Stimulated activated CD8-positive, alpha-beta memory T cell treated with anti-CD3 and anti-CD28 coated beads, Interleukin-7, amount 100 ng/mL, for 24 hours (primary cell): Measurements from ENCODE around the gene TBC1D5.
"Not testable (repeated sequence)": the region's sequence is repeated elsewhere in the genome, so short reads cannot be mapped to it uniquely, and the experiment has no call there.

Experiments
- DNase-seq: peaks from one replicate; pipeline ENCODE4 v3.0.0-alpha.2; 2020; ENCODE audit warnings: low read depth

TBC1D5 gene, protein sequence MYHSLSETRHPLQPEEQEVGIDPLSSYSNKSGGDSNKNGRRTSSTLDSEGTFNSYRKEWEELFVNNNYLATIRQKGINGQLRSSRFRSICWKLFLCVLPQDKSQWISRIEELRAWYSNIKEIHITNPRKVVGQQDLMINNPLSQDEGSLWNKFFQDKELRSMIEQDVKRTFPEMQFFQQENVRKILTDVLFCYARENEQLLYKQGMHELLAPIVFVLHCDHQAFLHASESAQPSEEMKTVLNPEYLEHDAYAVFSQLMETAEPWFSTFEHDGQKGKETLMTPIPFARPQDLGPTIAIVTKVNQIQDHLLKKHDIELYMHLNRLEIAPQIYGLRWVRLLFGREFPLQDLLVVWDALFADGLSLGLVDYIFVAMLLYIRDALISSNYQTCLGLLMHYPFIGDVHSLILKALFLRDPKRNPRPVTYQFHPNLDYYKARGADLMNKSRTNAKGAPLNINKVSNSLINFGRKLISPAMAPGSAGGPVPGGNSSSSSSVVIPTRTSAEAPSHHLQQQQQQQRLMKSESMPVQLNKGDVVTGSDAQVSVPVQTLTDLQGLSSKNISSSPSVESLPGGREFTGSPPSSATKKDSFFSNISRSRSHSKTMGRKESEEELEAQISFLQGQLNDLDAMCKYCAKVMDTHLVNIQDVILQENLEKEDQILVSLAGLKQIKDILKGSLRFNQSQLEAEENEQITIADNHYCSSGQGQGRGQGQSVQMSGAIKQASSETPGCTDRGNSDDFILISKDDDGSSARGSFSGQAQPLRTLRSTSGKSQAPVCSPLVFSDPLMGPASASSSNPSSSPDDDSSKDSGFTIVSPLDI

DNA sequence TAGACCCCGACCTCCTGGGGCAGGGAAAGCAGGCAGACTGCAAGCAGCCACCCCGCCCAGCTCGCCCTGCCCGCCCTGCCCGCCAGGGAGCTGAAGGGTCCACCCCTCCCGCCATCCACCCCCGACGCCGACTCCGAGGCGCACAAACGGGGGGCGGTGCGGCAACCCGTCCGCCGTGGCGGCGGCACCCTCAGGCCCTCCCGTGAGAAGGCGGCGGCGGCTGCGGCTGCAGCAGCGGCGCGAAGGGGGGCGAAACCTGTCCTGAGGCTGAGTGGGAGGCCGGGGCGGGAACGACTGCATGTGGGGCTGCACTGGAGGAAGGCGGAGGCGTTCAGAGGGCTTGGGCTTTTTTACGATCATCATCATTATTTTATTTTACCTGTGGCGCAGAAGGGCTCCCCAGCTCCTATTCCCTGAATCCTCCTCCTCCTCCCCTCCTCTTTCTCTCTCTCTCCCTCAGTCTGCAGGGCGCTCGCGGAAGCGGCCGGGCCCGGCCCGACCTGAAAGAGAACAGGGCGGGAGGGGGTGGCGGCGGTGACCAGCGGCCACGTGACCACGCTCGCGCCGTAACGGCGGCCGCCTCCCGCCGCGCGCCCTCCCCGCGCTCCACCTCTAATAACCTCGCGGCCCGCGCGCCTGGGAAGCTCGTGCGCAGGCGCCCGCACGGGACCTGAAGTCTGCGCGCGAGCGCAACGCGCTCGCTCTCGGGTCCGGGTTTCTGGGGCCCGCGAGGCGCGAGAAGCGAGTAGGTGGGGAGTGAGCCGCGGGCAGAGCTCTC lies at the start of gene TBC1D5:
Gene TBC1D5, minus strand, starts transcription at position 530 of the 778 bp plus-strand sequence. CDS start 234,061 bp downstream, outside the sequence.
- DNase-seq: peak; percentile 80

DNA sequence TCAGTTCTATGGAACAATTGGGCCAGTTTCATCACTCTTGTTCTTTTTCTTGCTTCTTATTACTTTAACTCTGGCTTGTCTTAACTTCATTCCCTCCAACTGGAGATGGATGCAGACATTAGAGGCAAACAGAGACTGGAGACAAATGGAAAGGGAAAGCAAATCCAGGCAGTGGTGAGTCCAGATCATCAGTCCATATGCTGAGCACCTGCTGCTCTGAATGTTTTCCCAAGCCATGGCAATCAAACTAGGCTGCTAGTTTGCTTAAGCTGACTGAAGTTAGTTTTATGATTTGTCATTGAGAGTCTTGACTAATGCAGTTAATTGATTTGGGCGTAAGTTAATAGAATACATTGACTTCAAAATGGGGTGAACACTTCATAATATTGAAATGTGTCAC lies 41.0 kb upstream of the TBC1D5 start:
- no peak for DNase-seq

DNA sequence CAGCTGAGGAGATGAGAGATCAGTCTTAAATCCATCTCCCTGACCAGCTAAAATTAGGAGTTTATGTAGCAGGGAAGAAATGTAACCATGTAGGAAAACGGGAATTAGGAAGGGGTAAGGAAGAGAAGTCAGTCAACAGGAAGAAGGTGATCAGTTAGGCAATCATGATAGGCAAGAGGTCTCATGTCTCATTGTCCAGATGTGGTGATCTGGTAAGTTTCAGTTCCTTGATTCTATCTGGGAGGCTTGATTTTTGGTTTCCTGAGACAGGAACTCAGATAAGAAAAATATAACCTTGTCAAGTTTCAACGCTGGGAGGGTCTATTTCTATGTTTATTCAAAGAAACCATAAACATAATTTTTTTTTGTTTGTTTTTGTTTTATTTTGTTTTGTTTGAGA lies 40.3 kb upstream of the TBC1D5 start:
- no peak for DNase-seq

DNA sequence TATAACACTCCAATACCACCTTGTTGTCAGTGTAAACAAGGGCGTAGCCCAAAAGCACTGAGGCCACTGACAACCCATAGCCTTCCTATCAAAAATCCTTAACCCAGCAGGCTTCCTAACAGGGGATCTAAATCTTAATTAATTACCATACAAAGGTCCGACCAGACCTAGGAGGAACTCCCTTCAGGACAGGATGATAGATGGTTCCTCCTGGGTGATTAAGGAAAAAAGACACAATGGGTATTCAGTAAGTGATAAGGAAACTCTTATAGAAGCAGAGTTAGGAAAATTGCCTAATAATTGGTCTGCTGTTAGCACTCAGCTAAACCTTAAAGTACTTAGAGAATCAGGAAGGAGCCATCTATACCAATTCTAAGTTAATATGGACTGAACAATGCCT lies 37.9 kb upstream of the TBC1D5 start:
- DNase-seq: not testable (repeated sequence)

DNA sequence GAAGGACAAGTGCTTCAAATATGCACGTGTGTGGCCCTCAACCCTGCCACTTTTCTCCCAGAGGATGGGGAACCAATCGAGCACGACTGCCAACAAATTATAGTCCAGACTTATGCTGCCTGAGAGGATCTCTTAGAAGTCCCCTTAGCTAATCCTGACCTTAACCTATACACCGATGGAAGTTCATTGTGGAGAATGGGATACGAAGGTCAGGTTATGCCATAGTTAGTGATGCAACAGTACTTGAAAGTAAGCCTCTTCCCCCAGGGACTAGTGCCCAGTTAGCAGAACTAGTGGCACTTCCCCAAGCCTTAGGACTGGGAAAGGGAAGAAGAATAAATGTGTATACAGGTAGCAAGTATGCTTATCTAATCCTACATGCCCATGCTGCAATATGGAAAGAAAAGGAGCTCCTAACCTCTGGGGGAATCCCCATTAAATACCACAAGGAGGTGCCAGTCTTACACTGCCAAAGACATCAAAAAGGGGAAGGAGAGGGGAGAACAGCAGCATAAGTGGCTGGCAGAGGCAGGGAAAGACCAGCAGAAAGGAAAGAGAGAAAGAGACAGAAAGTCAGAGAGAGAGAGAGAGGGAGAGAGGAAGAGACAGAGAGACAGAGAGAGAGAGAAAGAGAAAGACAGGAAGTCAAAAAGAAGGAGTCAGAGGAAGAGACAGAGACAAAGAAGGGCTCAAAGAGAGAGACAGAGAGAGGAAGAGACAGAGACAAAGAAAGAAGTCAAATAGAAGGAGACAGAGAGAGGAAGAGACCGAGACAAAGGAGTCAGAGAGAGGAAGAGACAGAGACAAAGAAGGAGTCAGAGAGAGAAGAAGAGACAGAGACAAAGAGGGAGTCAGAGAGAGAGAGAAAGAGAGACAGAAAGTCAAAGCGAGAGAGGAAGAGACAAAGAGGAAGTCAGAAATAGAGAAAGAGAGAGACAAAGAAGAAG lies 37.1 kb upstream of the TBC1D5 start:
- not testable (repeated sequence) for DNase-seq

DNA sequence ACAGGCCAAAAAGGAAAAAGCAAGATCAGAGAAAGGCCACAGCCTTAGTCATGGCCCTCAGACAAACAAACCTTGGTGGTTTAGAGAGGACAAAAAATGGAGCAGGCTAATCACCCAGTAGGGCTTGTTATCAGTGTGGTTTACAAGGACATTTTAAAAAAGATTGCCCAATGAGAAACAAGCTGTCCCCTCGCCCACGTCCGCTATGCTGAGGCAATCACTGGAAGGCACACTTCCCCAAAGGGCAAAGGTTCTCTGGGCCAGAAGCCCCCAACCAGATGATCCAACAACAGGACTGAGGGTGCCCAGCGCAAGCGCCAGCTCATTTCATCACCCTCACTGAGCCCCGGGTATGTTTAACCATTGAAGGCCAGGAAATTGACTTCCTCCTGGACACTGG lies 34.9 kb upstream of the TBC1D5 start:
- not testable (repeated sequence) for DNase-seq

DNA sequence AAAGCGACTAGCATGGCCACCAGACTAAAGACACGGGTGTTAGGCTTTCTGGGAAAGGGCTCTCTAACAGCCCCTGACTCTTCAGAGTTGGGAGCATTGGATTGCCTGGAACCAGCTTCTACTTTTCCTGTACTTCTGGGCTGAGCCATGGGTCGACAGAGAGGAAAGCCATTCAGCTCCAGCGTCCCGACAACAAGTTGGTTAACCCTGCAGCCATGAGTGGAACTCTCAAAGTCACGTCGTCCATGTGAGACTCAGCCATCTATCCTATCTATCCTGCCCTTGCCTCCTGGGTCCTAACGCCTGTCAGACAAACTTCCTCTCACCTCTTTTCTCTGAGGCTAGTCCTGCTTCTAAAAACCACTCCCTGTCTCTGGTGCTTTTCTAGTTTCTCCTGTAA lies 32.6 kb upstream of the TBC1D5 start:
- no peak for DNase-seq

DNA sequence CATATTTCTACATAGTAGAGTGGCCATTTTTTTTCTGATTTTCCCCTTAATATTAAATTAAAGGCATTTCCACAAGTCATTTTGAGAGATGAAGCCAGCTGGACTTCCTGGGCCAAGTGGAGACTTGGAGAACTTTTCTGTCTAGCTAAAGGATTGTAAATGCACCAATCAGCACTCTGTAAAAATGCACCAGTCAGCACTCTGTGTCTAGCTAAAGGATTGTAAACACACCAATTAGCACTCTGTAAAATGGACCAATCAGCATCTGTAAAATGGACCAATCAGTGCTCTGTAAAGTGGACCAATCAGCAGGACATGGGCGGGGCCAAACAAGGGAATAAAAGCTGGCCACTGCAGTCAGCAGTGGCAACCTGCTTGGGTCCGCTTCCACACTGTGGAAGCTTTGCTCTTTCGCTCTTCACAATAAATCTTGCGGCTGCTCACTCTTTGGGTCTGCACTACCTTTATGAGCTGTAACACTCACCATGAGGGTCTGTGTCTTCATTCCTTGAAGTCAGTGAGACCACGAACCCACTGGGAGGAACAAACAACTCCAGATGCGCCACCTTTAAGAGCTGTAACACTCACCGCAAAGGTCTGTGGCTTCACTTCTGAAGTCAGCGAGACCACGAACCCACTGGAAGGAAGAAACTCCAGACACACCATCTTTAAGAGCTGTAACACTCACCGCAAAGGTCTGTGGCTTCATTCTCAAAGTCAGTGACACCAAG lies 31.9 kb upstream of the TBC1D5 start:
- peak; percentile 10 for DNase-seq

DNA sequence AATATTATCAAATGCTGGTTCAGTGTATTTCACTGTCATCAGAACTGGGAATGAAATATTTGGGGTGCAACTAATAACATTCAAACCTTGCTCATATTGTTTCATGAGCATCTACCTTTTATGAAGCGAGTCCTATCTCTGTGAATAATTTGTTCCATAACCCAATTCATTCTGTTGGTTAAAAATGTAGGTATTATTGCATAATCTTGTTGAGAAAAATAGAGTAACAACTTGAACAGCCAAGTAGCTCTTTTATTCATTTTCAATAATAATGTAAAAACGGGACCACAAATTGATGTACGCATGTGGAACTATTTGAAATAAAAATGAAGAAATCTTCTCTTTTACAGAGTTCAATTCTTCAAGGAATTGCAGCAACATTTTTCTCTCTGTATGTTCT lies 30.1 kb upstream of the TBC1D5 start:
- no peak for DNase-seq

DNA sequence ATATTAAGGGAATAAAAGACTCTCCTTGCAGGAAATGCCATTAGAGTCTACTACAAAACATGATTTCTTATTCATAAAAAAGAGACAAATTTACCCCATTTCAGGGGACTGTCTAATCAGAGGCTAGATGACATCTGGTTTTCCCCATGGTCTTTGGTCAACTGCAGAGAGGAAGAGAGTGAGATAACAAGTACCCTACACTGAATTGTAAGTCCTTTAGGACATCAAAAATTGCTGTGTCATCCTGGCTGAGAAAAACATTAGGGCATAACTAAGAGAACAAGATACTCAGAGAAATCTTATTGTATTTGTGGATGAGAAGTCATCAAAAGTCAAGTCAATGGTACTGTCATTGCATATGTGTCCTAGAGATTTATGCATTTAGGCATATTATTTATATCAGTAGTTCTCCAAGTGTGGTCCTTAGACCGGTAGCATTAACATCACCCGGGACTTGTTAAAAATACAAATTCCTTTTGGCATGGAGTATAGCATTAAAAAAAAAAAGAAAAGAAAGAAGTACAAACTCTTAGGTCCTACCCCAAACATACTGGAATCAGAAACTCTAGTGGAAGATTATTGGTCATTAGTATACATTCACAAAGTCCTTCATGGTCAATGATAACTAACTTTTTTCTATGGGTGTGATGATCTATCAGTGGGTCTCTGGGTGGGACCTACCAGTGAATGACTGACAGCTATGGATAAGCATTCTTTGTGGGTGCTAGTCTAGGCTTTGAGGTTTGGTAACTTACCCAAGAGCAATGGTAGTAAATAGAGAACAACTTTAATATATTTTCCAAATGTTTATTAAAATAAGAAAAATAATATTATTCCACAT lies 29.0 kb upstream of the TBC1D5 start:
- DNase-seq: no peak

DNA sequence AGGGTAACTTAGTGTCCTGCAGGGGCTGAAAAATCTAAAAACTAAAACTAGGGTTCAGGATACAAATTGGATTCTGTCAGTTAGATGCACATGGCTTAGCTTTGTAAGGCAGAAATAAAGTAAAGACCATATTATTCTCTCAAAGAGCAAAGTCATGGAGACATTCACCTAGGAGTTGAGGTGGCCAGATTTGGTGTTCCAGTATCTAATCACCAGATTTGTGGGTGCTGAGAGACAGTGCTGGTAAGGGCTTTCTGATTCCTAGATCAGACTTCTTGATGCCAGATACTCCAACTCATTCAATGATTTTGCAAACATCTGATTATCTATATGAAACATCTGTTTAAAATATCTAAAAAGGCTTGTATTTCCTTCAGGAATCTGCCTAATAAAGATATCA lies 28.3 kb upstream of the TBC1D5 start:
- DNase-seq: no peak

DNA sequence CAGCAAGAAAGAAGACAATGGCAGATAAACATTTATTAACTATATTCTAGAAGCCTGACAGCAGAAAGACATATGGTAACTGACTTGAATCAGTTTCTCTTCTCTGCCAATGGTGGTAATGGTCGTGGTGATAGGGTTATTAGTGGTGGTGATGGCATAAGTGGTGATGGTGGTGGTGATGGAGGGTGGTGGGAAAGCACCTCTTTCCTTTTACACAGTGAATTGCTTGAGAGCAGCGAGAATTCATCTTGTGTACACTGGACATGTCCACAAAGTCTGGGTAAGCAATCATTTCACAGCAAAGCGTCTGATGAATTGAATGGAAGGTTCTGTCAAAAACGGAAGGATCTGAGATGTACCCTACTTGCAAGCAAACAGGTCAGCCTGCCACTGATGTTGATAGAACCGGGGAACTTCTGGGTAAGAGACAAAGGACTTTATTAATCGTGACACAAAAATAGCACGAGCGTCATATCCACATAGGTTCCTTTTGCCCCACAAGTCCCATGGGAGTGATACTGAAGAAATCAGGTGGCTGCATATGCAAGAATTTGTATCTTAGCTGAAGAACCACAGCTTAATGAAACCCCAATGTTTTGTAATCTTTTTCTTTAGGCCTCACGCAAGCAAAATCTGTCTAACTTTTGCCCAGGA lies 23.5 kb upstream of the TBC1D5 start:
- no peak for DNase-seq

DNA sequence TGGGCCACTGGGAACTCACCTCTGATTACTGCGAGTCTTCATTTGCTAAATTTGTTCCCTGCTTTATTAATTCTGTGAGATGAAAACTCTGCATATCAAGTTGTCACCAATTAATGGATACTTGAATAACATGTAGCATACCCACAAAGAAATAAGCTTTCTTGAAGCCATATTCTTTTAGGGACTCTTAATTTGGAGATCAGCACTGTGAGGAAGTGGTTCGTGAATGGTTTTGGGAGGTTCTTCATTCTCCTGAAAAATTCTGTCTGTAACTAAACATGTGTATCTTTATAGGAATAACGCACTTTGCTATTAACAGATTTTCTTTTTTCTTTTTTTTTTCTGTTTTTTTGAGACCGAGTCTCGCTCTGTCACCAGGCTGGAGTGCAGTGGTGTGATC lies 19.1 kb upstream of the TBC1D5 start:
- DNase-seq: no peak

DNA sequence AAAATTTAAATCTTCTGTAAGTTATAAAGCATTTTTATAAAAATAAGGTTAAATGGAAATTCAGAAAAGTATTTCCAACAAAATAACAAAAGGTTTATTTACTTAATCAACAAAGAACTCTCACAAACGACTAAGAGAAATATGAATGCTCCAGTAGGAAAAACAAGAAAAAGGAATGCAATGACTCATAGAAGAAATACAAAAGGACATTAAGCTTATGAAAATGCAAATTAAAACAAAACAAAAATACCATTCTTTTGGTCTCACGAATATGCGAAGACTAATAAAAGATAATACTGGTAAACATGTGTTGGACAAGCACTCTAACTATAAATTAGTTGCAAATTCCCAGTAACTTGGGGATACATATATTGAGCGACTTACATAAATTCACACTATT lies 17.5 kb upstream of the TBC1D5 start:
- DNase-seq: no peak

DNA sequence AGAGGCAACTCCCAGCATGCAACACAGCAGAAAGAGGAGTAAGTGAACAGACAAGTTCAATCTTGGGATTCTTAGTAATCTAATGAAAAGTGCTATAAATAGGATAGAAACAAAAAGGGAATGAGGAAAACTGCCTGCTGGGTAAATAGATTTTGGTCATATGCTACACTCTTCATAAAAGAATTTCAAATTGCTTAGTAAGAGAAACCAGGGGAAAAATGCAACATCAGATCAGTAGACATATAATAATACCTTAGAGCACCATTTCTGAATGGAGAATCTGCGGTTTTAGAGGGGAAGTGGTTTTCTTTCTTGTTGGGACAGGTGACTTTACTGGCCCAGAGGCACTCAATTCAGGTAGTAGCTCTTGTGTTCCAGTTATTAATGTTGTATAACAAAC lies 13.4 kb upstream of the TBC1D5 start:
- DNase-seq: no peak

DNA sequence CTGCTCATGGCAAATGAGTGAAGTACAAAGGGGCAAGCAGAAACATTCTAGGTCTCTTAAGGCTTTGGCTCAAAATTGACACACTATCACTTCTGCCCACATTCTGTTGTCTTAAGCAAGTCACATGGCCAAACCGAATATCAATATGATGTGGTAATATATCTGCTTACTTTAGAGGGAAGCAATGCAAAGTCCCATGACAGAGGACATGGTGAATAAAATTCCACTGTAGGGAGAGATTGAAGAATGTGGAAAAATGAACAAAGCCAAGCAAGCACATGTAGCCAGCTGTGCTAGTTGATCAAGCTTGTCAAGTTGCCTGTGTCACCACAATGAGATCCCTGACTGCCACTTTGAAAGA lies 11.2 kb upstream of the TBC1D5 start:
- no peak for DNase-seq

DNA sequence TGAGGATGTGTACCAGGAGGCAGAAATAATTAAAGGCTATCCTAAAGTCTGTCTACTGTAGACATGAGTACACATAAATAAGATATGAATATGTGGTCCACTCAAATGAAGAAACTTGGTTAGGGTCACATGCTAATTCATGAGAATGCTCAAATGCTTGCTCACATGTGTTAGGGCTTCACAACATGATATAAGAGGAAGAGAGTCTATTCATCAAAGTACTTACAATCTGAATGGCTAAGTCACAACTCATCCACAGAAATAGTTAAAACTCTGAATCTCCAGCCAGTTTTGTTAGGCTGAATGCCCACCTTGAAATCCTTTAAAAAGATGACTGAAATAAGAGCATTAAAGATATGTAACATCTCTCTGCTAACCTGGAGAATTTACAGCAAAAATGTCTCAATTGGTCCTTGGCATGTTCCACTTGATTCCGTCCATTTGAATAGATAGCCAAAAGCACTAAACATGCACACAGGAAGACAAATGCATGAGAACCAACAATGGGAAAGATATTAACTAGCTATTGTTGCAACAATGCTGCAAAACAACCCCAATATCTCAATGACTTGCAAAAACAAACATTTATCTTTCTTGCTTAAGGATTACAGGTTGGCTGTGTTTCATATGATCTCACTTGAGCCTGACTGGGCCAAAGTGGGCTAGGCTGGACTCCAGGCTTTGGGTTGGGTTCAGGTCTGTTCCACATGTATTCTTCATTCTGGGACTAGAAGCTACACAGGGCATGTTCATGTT lies 10.6 kb upstream of the TBC1D5 start:
- no peak for DNase-seq

DNA sequence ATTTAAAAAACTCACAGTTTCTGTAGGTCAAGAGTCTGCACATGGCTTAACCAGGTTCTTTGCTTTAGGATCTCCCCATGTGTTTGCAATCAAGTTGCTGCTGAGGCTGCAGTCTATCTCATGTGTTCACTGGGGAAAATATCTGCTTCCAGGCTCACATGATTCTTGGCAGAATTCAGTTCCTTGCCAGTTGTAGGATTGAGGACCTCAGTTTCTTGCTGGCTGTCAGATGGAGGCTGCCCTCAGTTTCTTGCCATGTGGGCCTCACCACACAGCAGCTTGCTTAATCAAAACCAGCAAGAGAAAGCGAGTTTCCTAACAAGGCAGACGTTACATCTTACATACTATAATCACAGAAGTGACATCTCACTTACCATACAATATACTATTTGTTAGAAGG lies 10.0 kb upstream of the TBC1D5 start:
- no peak for DNase-seq
